Measurements from ENCODE around the gene AP5S1.

- TF ChIP-seq CTCF (conservative IDR thresholded peaks at IDR 0.05) (no peak), ZFX (IDR thresholded peaks at IDR 0.05) (no peak)
Measured at GRCh38 chr20:3797592-3798372, 22.6 kb upstream of the AP5S1 start.
